ENCODE data around the gene ZNF783.

ZNF783 gene

GRCh38 chr7:149296368-149296767, 34.4 kb downstream of the ZNF783 start:
- no peak overlapping the region for H3K4me3 ChIP-seq (replicated peaks; ENCODE audit: low read depth, low read length)
- DNase-seq (ENCODE audit: extremely low read depth, low read depth), result no peak
- no peak for TF ChIP-seq CTCF (IDR thresholded peaks at IDR 0.05; ENCODE audit: low read depth, low read length, missing control alignments)

GRCh38 chr7:149297034-149297755, 35.2 kb downstream of the ZNF783 start:
- TF ChIP-seq CTCF (IDR thresholded peaks at IDR 0.05; ENCODE audit: low read depth, low read length, missing control alignments), result no peak
- H3K4me3 ChIP-seq (replicated peaks; ENCODE audit: low read depth, low read length), result no peak overlapping the region
- DNase-seq (ENCODE audit: extremely low read depth, low read depth), result no peak

GRCh38 chr7:149300620-149301285, 38.8 kb downstream of the ZNF783 start:
- TF ChIP-seq CTCF (IDR thresholded peaks at IDR 0.05; ENCODE audit: low read depth, low read length, missing control alignments), result no peak
- DNase-seq (ENCODE audit: extremely low read depth, low read depth), result no peak

GRCh38 chr7:149302222-149302621, 40.2 kb downstream of the ZNF783 start:
- no peak overlapping the region for H3K4me3 ChIP-seq (replicated peaks; ENCODE audit: low read depth, low read length)
- TF ChIP-seq CTCF (IDR thresholded peaks at IDR 0.05; ENCODE audit: low read depth, low read length, missing control alignments), result no peak
- DNase-seq (ENCODE audit: extremely low read depth, low read depth), result no peak

More at GRCh38 chr7:149300620-149301285, 38.8 kb downstream of the ZNF783 start:
- no peak overlapping the region for H3K4me3 ChIP-seq (replicated peaks; ENCODE audit: low read depth, low read length)

GRCh38 chr7:149302865-149303264, 40.9 kb downstream of the ZNF783 start:
- TF ChIP-seq CTCF (IDR thresholded peaks at IDR 0.05; ENCODE audit: low read depth, low read length, missing control alignments), result no peak
- DNase-seq (ENCODE audit: extremely low read depth, low read depth), result no peak
- no peak overlapping the region for H3K4me3 ChIP-seq (replicated peaks; ENCODE audit: low read depth, low read length)

GRCh38 chr7:149304006-149304405, 42.0 kb downstream of the ZNF783 start:
- no peak for DNase-seq (ENCODE audit: extremely low read depth, low read depth)
- H3K4me3 ChIP-seq (replicated peaks; ENCODE audit: low read depth, low read length), result no peak overlapping the region
- no peak for TF ChIP-seq CTCF (IDR thresholded peaks at IDR 0.05; ENCODE audit: low read depth, low read length, missing control alignments)
